Loucy (cell line): ENCODE results near the gene TYW3.

ENCODE experiments used
- H2AFZ ChIP-seq: fragments of 200-600 bp; sonication (generic); 2 replicates; pipeline ENCODE4 v1.6.0; 2016; ENCODE audit warnings: antibody characterized with exemption, mild to moderate bottlenecking, low read length, moderate library complexity
- H3F3A ChIP-seq: fragments of 200-600 bp; 2 replicates; pipeline ENCODE4 v1.6.0; 2016; ENCODE audit warnings: antibody characterized with exemption, low read depth, mild to moderate bottlenecking
- H3K27me3 ChIP-seq: fragments of 200-600 bp; sonication (generic); 2 replicates; pipeline ENCODE4 v1.6.1; 2014; ENCODE audit warnings: low read length, mild to moderate bottlenecking; ENCODE audit not compliant: insufficient read depth, poor library complexity, severe bottlenecking
- H3K36me3 ChIP-seq: fragments of 200-600 bp; sonication (generic); 2 replicates; pipeline ENCODE4 v1.6.1; 2016; ENCODE audit warnings: low read length; ENCODE audit not compliant: insufficient read depth
- H3K4me1 ChIP-seq: fragments of 200-600 bp; sonication (generic); 2 replicates; pipeline ENCODE4 v1.5.1; 2014; ENCODE audit warnings: low read length, mild to moderate bottlenecking; ENCODE audit not compliant: insufficient read depth, poor library complexity, severe bottlenecking
- H3K4me2 ChIP-seq: fragments of 200-600 bp; sonication (generic); 2 replicates; pipeline ENCODE4 v1.6.0; 2014; ENCODE audit warnings: antibody characterized with exemption, low read length, low read depth, mild to moderate bottlenecking; ENCODE audit not compliant: poor library complexity, severe bottlenecking
- H3K4me3 ChIP-seq: fragments of 200-600 bp; sonication (generic); 2 replicates; pipeline ENCODE4 v1.5.1; 2014; ENCODE audit warnings: low read length, mild to moderate bottlenecking, mixed read lengths; ENCODE audit not compliant: poor library complexity, severe bottlenecking
- H3K79me2 ChIP-seq: fragments of 200-600 bp; sonication (generic); 2 replicates; pipeline ENCODE4 v1.6.1; 2014; ENCODE audit warnings: low read length; ENCODE audit not compliant: insufficient read depth
- H3K9ac ChIP-seq: fragments of 200-600 bp; sonication (generic); 2 replicates; pipeline ENCODE4 v1.6.0; 2014; ENCODE audit warnings: mild to moderate bottlenecking, low read depth, low read length, moderate library complexity; ENCODE audit not compliant: poor library complexity, severe bottlenecking
- H3K9me2 ChIP-seq: fragments of 200-600 bp; sonication (generic); replicated peaks from 2 replicates; pipeline ENCODE4 v1.6.1; 2016; ENCODE audit warnings: low read depth, low read length, mixed read lengths
- H3K9me3 ChIP-seq: fragments of 200-600 bp; sonication (generic); 2 replicates; pipeline ENCODE4 v1.6.1; 2014; ENCODE audit warnings: mild to moderate bottlenecking, antibody characterized with exemption, low read length, low read depth; ENCODE audit not compliant: insufficient read depth
- H4K20me1 ChIP-seq: fragments of 200-600 bp; sonication (generic); 2 replicates; pipeline ENCODE4 v1.6.0; 2014; ENCODE audit warnings: antibody characterized with exemption, low read length, mild to moderate bottlenecking; ENCODE audit not compliant: insufficient read depth, poor library complexity, severe bottlenecking
- CTCF ChIP-seq: fragments of 200-600 bp; sonication (generic); conservative IDR thresholded peaks from 2 replicates; pipeline ENCODE4 v1.5.1; 2014; ENCODE audit warnings: mild to moderate bottlenecking, antibody characterized with exemption, low read length
- EZH2phosphoT487 ChIP-seq: fragments of 200-600 bp; IDR thresholded peaks from 2 replicates; pipeline ENCODE4 v1.6.1; 2018; ENCODE audit warnings: antibody characterized with exemption, mild to moderate bottlenecking, moderate library complexity, borderline replicate concordance

The TYW3 gene

GRCh38 chr1:74799119-74799657 is 66.2 kb downstream of the TYW3 start:
- H3F3A ChIP-seq: no peaks in the 10 kb centered on the region
- no peaks in the 10 kb centered on the region; the same call in 1 of the 2 replicates for H3K9me3 ChIP-seq
- H3K9ac ChIP-seq: no peak overlapping the region
- no peak overlapping the region for H3K4me3 ChIP-seq
- H3K4me2 ChIP-seq: no peak overlapping the region
- no peaks in the 10 kb centered on the region for H3K9me2 ChIP-seq
- H3K27me3 ChIP-seq: no peaks in the 10 kb centered on the region
- H3K79me2 ChIP-seq: no peaks in the 10 kb centered on the region
- no peaks in the 10 kb centered on the region for H3K4me1 ChIP-seq
- TF ChIP-seq CTCF (no peak), EZH2phosphoT487 (no peak)
- H4K20me1 ChIP-seq: no peaks in the 10 kb centered on the region
- H2AFZ ChIP-seq: no peak overlapping the region
- no peaks in the 10 kb centered on the region for H3K36me3 ChIP-seq

GRCh38 chr1:74811436-74812179 is 78.7 kb downstream of the TYW3 start:
- Histone ChIP-seq H3K9me3 (no peaks in the 10 kb centered on the region), H2AFZ (no peak overlapping the region), H3K27me3 (no peaks in the 10 kb centered on the region), H3K36me3 (no peaks in the 10 kb centered on the region), H3K4me2 (no peak overlapping the region), H3F3A (no peaks in the 10 kb centered on the region), H3K9me2 (no peaks in the 10 kb centered on the region), H3K4me1 (no peaks in the 10 kb centered on the region), H3K79me2 (no peaks in the 10 kb centered on the region), H3K9ac (no peak overlapping the region), H4K20me1 (no peaks in the 10 kb centered on the region), H3K4me3 (no peak overlapping the region)
- TF ChIP-seq CTCF (no peak), EZH2phosphoT487 (no peak)

- H3F3A ChIP-seq: no peaks in the 10 kb centered on the region
- no peaks in the 10 kb centered on the region for H3K36me3 ChIP-seq
- H4K20me1 ChIP-seq: no peaks in the 10 kb centered on the region
- H3K9me3 ChIP-seq: no peaks in the 10 kb centered on the region
- H3K4me1 ChIP-seq: no peaks in the 10 kb centered on the region
- no peak overlapping the region for H2AFZ ChIP-seq
- no peak overlapping the region for H3K9ac ChIP-seq
- H3K4me3 ChIP-seq: no peak overlapping the region
- H3K9me2 ChIP-seq: no peaks in the 10 kb centered on the region
- H3K27me3 ChIP-seq: no peaks in the 10 kb centered on the region
- TF ChIP-seq CTCF: no peak
- TF ChIP-seq EZH2phosphoT487: no peak
- H3K4me2 ChIP-seq: no peak overlapping the region
- H3K79me2 ChIP-seq: no peaks in the 10 kb centered on the region
Observed at GRCh38 chr1:74812180-74812541, 79.2 kb downstream of the TYW3 start.
